ENCODE measurements around the gene NLK.
"Not testable (repeated sequence)": the region's sequence is repeated elsewhere in the genome, so short reads cannot be mapped to it uniquely, and the experiment has no call there.

NLK gene

DNA sequence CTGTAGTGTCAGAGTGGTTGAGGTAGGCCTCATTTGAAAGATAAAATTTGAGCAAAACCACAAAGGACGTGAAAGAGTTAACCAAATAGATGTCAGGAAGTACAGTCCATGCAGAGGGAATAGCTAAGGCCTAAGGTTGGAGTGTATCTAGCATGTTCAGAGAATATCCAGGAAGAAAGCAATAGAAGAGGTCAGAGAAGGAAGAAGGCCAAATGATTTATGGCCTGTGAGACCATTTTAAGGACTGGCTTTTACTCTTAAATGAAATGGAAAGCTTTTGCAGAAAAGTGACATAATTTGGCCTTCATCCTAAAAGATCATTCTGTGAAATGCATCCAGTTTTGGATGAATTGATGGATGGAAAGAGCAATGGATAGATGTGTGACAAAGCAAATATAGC lies 116.5 kb downstream of the NLK start:
- no peak for DNase-seq (ENCODE audit: low read depth)

DNA sequence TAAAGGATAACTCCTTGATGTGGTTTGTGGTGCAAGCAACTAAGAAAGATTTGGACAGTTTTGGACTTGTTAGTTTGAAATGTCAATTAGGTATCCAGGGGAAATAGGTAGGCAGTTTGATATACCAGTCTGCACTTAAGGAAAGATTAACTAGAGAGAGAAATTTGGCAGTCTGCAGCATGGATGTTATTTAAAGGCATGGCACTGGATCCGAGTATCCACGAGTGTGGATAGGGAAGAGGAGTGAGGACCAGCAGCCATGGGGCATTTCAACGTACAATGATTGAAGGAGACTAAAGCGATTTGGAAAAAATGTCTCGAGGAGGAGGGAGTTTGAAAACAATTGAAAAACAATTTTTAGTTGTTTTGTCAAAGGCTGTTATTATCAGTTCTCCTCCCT lies 117.4 kb downstream of the NLK start:
- DNase-seq (ENCODE audit: low read depth): no peak

DNA sequence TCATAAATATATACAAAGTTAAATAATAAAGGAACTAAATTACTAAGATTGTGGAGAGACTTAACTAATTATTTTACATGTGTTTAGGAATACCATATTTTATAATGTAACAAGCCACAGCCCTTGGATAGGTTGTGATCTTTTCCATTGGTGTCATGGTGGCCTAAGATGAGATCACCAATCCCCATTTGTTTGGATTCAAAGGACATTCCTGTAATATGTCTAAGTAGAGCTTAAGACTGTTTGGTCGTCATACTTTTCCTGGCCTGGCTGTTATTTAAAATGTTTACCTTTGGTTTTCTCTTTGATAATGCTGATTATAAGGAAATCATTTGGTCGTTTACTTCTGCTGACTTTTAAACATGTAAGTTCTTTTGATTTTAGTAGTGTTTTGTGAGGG lies 118.1 kb downstream of the NLK start:
- no peak for DNase-seq (ENCODE audit: low read depth)

DNA sequence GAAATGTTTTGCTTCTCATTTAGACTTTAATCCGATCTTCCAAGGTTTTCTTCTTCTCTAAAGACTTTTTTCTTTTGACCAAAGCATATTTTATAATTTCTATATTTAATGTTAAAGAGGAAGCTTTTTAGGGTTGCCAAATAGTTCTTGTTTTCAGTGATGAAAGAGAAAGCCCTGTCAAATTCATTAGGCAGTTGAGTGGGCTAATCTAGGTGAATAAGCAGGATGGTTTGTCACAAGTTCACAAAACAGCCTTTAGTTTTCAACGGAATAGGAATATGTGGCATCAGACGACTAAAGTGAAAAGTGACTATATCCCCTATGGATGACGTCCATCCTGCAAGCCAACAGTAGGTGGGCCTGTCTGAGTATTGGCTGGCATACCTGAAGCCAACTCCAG lies 118.8 kb downstream of the NLK start:
- no peak for DNase-seq (ENCODE audit: low read depth)

DNA sequence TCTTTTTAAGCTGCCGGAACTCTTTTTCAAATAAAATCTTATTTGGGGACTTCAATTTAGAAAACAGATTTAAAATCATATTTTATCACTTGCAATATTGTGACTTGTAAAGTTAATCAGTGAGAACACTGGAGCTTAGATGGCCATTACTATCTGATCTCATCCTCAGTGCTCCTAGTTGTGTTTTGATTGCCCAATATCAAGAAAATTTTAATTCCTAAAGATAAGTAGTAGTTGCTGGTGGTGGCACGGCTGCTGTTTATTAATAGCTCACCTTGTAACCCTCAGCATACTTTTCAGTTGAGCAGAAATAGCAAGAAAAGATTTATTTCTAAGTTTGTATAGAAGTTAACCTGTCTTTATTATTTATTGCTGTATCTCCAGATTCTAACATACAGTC lies 124.0 kb downstream of the NLK start:
- no peak for DNase-seq (ENCODE audit: low read depth)

DNA sequence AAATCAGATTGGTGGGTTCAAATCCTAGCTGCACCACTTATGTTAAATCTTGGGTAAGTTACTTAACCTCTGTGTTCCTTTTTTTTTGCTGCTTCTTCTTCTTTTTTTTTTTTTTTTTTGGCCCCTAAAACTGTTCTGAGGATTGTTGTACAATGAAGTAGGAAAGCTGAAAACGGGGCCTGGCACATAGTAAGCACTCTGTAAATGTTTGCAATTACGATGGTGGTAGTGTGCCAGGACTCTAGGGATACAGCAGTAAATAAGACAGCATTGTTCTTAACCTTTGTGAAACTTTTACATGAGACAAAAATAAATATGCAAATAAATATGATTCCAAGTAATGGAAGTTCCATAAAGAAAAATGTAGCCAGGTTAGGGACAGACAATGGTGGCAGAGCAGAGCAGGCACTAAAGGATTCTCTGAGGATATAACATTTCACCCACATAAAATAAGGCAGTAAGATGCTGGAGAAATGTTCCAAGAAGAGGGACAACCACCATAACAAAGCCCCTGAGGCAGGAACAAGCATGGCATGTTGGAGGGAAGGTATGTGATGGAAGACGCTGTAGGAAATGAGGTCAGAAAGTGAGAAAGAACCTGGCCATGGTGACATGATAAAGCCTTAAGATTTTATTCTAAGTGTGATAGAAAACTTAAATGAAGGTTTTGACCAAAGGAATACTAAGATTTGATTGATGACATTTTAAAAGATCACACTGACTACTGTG lies 127.3 kb downstream of the NLK start:
- DNase-seq (ENCODE audit: low read depth): no peak

DNA sequence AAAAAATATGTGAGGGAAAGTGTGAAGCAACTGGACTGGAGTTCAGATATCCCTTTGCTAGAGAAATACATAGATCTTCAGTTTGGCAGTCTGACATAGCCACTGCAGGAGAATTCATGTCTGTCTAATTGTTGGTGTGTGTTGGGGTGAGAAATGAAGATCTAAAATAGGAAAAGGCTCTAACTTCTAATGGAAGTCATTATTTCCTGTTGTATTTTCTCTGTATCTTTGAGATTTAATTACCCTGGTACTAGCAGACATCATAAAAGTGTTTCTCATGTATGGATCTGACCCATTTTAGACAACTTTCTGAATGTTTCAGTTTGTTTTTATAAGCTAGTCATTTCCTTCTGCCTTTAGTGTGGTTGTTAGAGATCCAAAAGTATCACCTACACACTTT lies 128.3 kb downstream of the NLK start:
- DNase-seq (ENCODE audit: low read depth): no peak

DNA sequence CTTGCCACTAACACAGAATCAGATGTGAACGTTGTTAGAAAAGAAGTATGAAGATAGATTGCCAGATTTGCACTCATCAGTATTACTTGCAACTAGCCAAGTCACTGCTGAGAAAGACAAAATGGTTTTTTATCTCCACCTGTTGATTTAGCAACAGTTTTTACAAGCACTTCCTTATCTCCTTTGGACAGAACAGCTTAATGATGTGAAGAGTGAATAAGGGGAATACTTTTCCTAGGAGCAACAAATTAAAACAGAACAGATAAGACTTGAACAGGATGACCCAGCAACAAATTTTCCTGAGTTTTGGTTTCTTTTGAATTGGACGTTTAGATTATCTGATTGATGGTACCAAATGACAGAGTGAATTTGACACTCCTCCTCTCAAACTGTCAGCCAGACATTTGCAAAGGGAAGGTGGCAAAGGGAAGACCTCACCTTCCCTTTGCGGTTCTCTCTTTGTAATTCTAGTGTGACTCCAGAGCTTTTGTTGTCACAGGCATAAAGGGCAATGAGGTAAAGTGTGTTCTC lies 130.6 kb downstream of the NLK start:
- DNase-seq (ENCODE audit: low read depth): no peak

DNA sequence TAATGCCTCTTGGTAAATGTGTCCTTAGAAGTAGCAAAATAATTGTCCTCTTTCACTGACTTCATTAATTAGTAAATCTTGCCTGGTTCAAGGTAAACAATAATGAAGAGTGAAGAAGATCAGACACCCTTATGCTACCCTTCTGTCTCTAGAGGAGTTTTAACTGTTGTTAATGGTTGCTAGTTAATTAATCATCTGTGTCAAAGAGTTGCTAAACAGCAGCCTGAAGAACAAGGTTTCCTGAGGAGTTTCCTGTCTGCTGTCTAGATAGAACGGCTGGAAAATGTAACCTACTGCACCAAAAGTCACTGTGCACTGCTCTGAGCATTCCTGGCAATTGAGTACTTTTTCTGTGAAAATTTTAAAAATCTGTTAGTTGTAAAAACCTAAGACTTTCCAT lies 131.3 kb downstream of the NLK start:
- no peak for DNase-seq (ENCODE audit: low read depth)

DNA sequence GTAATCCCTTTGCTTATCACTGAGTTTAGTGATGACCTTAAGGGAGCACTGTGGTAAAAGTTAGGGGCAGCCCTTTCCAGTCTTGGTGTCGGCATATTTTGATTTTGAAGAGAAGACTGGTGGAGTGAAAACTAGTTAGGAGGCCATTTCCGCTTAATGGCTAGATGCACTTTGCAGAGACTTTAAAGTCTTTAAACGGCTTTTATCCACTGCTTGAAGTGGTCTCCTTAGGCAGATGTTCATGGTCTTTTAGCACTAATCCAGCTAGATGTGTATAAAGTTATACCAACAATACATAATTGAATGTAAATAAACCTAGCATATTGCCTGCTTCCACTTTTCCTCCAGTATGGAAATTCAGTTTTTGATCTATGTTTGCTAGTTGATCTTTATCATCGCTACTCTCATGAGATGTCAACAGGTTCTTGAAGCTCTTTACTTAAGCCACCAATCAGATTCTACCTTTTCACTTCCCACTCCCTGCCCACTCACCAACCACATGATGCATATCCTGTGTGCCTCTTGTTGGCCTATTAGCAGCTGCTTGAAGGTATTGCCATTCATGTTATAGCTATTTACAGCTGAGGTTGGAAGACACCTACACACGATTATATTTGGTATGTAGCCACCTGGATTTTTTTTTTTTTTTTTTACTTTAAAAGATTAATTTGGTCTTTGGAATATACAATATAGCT lies 132.0 kb downstream of the NLK start:
- DNase-seq (ENCODE audit: low read depth): no peak

DNA sequence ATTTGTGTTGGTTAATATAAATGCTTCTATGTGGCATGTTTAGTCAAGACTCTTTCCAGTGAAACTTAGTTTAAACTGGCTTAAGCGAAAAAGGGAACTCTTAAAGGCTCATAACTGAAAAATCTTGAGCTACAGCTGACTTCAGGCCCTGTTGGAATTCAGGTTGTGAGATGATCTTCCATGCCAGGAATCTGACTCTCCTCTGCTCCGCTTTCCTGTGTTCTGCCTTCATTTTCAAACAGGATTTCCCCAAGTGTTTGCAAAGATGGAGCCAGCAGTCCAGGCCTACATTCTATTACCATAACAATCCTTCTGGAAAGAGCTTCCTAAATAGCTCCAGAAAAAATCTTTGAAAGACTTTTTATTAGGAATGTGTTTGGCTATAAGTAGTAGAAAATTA lies 134.9 kb downstream of the NLK start:
- no peak for DNase-seq (ENCODE audit: low read depth)

DNA sequence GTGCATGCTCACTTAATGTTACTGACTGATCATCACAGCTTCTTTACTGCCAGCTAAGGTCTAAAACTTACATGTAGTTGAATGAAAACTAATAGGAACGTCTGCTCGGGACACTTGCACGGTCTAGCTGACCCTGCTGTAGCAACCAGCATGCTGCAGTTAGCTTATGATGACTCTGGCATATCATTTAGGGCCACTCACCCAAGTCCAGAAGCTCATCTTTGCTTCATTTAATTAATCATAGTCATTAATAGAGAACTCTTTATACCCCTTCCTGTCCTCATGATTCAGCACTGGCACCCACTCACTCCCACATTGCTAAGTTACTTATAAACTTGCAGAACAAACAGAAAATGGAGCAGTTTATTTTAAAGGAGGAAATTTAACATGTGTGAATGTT lies 136.3 kb downstream of the NLK start:
- DNase-seq (ENCODE audit: low read depth): no peak

DNA sequence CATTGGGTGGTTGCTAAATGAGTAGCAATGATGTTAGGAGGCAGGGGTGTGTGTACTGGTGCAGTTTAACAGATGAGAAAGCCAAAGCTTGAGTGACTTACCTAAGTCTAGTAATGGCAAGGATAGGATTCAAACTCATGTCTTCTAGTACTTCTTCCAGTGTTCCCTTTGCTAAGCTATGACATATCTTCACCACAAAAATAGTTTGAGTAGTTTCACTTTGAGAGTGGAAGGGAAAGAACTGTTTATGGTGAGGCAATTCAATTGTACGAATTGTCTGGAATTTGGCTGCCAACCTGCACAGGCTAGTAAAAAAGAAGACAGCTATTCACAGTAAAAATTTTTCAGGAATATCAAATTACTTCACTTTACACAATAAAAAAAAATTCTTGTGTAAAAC lies 138.0 kb downstream of the NLK start:
- no peak for DNase-seq (ENCODE audit: low read depth)

DNA sequence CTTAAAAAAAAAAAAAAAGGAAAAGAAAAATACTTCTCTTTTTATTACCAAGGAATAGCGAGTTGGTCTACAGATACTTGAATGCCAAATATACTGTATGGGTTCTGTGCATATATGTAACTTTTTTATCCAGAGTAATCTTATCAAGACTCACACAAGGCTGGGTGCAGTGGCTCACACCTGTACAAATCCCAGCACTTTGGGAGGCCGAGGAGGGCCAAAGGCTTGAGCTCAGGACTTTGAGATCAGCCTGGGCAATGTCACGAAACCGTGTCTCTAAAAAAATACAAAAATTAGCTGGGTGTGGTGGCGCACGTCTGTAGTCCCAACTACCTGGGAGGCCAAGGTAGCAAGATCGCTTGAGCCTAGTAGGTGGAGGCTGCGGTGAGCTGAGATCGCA lies 139.1 kb downstream of the NLK start:
- DNase-seq (ENCODE audit: low read depth): no peak

DNA sequence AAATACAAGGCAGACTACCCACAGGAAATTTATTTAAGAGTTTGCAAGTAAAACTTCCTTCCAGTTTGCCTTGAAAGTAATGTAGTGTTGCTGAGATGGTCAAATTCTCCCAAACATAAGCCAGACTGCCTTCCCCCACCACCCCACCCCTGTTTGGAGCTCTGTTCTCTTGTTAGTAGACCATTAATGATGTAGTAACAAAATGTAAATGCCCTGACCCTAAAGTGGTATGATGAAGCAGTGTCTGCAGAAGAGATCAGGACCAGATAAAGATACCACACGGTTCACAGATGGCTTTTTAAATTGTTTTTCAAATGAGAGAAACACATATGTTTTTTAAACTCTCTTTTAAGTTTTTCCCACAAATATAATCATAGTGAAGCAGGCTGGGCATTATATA lies 140.1 kb downstream of the NLK start:
- DNase-seq (ENCODE audit: low read depth): no peak

DNA sequence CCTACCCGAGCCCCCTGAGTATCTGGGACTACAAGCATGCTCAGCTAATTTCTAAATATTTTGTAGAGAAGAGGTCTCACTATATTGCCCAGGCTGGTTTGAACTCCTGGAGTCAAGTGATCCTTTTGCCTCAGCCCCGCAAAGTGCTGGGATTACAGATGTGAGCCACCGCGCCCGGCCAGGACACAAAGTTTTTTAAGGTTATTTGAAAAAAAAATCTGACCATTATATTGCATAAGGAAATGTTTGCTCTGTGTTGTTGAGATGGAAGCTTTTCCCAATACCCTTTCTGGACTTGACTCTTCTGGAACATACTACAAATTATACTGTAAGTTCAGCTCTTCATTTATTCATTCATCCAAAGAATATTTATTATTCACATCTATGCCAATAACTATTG lies 143.2 kb downstream of the NLK start:
- DNase-seq (ENCODE audit: low read depth): no peak

DNA sequence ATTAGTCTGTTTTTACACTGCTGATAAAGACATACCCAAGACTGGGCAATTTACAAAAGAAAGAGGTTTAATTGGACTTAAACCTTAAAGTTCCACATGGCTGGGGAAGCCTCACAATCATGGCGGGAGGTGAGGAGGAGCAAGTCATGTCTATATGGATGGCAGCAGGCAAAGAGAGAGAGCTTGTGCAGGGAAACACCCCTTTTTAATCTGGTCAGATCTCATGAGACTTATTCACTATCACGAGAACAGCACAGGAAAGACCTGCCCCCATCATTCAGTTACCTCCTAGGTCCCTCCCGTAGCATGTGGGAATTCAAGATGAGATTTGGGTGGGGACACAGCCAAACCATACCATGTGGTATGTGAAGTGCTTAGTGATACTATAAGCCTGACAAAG lies 144.0 kb downstream of the NLK start:
- DNase-seq (ENCODE audit: low read depth): not testable (repeated sequence)

DNA sequence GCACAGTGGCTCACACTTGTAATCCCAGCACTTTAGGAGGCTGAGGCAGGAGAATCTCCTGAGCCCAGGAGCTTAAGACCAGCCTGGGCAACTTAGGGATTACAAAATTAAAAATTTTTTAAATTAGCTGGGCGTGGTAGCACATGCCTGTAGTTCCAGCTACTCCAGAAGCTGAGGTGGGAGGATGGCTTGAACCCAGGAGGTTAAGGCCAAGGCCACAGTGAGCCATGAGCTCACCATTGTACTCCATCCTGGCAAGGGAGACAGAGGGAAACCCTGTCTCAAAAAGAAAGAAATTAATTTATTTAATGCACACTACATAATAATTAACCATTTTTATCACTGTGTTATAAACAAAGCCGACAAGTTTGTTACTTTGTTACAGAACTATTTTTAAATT lies 145.5 kb downstream of the NLK start:
- no peak for DNase-seq (ENCODE audit: low read depth)

DNA sequence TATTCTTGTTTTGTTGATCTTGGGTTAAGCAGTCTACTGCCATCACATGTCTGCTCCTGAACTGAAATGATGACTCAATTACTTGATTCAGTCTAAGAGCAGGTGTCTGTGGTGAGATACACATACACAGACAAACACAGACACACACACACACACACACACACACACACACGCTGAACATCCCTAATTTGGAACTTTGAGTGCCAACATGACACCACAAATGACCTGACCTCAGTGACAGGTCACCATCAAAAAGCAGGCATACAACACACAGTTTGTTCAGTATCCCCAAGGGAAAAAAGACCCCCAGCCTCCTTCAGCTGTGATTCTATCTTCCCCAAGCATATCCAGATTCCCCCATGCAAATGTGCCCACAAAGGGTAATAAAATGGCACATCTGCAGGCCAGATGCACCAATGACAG lies 146.4 kb downstream of the NLK start:
- no peak for DNase-seq (ENCODE audit: low read depth)

DNA sequence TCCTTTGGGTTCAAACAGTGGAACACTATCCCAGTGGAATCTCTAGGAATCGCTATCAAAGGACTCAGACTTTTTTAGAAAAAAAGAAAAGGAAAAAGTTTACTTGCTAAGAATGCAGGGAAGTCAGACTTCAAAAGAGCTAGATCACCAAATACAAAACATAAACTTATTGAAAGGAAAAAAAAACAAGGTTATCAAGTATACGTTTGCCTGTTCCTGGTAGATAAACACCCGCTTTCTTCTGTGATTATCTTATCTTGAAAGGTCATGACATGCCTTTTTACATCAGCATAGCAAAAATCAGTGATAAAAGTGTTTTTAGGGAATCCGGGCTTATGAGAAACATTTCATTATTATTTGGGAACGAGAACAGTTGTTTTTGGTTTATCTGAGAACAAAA lies 147.2 kb downstream of the NLK start:
- DNase-seq (ENCODE audit: low read depth): no peak

DNA sequence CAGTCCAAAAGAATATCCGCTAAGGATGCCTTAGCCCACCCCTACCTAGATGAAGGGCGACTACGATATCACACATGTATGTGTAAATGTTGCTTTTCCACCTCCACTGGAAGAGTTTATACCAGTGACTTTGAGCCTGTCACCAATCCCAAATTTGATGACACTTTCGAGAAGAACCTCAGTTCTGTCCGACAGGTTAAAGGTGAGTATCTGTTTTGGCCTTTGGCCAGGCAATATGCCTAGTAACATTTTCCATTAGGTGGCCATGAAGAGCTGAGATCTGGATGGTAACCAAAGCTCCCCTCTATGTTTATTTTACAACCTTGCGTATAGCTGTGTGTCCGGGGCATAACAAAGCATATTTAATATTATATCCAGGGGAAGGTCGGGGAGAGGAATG lies 148.5 kb downstream of the NLK start:
- DNase-seq (ENCODE audit: low read depth): no peak

DNA sequence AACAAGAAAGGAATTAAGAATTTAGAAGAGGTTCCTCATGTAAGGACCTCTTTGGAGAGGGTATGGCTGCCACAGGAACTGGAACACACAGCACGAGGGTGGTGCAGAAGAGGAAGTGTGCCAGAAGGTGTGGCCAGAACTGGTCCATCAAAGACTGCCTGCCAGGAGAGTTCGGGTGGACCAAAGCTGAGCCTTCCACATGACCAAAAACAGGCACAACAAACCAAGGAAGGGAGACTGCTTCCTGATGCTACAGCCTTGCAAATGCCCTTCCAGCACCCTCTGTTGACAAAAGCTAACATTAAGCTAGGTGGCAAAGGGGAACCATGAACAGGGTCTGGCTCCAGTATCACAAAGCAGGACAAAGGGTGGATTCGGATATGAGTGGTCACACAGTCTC lies 150.8 kb downstream of the NLK start:
- DNase-seq (ENCODE audit: low read depth): no peak

DNA sequence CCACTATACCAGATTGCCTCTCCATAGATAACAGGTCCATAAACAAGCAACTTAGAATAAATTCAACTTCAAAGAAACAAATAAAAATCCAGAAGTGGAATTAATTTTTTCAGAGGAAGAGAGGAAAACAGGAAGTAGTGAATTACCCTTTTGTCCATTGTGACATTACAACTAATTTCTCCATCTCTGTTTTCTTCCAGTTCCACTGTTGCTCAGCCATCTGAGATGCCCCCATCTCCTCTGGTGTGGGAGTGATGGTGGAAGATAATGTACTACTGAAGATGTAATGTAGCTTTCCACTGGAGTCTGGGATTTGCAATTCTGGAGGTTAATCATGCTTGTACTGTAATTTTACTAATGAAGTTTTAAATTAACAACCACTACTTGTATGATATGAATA lies 151.9 kb downstream of the NLK start:
- DNase-seq (ENCODE audit: low read depth): no peak

DNA sequence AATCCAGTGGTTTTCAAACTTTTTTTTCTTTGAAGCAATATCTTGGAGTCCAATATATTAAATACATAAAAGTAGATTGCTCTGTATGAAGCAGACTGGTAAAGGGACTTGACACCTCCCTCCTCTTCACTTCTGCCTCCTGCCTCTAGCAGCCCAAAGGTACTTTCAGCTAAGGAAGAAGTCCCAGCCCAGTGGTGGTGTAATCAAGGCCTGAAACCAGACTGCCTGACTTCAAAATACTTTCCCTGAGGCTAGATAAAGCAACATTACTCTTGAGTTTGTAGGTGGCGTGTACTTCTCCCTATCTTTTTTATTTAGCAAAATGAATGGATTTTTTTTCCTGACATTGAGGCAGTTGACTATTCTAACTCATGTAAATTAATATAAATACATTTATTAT lies 154.2 kb downstream of the NLK start:
- no peak for DNase-seq (ENCODE audit: low read depth)

All from HS-27A (cell line).